Hepatocyte (in vitro differentiated cells): ENCODE data around the gene PCDH9.

Experiments used
- CTCF ChIP-seq: fragments of 200-600 bp; sonication (generic); IDR thresholded peaks from 2 replicates; pipeline ENCODE4 v1.5.1; 2016; ENCODE audit warnings: antibody characterized with exemption, mild to moderate bottlenecking; ENCODE audit not compliant: poor library complexity
- EZH2 ChIP-seq: fragments of 200-600 bp; sonication (generic); IDR thresholded peaks from 2 replicates; pipeline ENCODE4 v1.6.1; 2016; ENCODE audit warnings: antibody characterized with exemption, mild to moderate bottlenecking, borderline replicate concordance
- EZH2phosphoT487 ChIP-seq: fragments of 200-600 bp; sonication (generic); IDR thresholded peaks from one replicate; pipeline ENCODE4 v1.6.1; 2018; ENCODE audit warnings: antibody characterized with exemption, mild to moderate bottlenecking, low read depth, moderate library complexity; ENCODE audit not compliant: unreplicated experiment, severe bottlenecking

- TF ChIP-seq CTCF, result no peak
- TF ChIP-seq EZH2, result no peak
- TF ChIP-seq EZH2phosphoT487, result no peak
Observed at GRCh38 chr13:67017276-67017675, 212.9 kb downstream of the PCDH9 start.
